Hepatocyte (in vitro differentiated cells): ENCODE results near the gene AXIN1. TPM values are rescaled to one million over a fixed set of nuclear protein-coding genes. Genes with fewer than 3 reads are reported as not detected.

Experiments
- DNase-seq: peaks from one replicate; pipeline ENCODE4 v3.0.0-alpha.2; 2016; ENCODE audit warnings: low spot score
- H2AFZ ChIP-seq: fragments of 200-600 bp; sonication (generic); 2 replicates; pipeline ENCODE4 v1.6.0; 2016; ENCODE audit warnings: antibody characterized with exemption, mild to moderate bottlenecking
- H3K27ac ChIP-seq: fragments of 200-600 bp; sonication (generic); 2 replicates; pipeline ENCODE4 v1.5.1; 2016; ENCODE audit warnings: mild to moderate bottlenecking
- H3K27me3 ChIP-seq: fragments of 200-600 bp; sonication (generic); 2 replicates; pipeline ENCODE4 v1.6.1; 2016
- H3K36me3 ChIP-seq: fragments of 200-600 bp; sonication (generic); replicated peaks from 2 replicates; pipeline ENCODE4 v1.5.1; 2016; ENCODE audit warnings: low read depth; ENCODE audit not compliant: insufficient read depth
- H3K4me1 ChIP-seq: fragments of 200-600 bp; sonication (generic); 2 replicates; pipeline ENCODE4 v1.5.1; 2016; ENCODE audit warnings: mild to moderate bottlenecking, moderate library complexity; ENCODE audit not compliant: insufficient read depth
- H3K4me2 ChIP-seq: fragments of 200-600 bp; sonication (generic); 2 replicates; pipeline ENCODE4 v1.6.0; 2016
- H3K4me3 ChIP-seq: fragments of 200-600 bp; sonication (generic); 2 replicates; pipeline ENCODE4 v1.5.1; 2016; ENCODE audit warnings: mild to moderate bottlenecking
- H3K79me2 ChIP-seq: fragments of 200-600 bp; sonication (generic); 2 replicates; pipeline ENCODE4 v1.6.0; 2017; ENCODE audit warnings: mild to moderate bottlenecking
- H3K9me2 ChIP-seq: fragments of 200-600 bp; sonication (generic); replicated peaks from 2 replicates; pipeline ENCODE4 v1.6.0; 2017; ENCODE audit warnings: mild to moderate bottlenecking; ENCODE audit not compliant: insufficient read depth
- H3K9me3 ChIP-seq: fragments of 200-600 bp; sonication (generic); 2 replicates; pipeline ENCODE4 v1.5.1; 2016; ENCODE audit warnings: low read depth, mild to moderate bottlenecking
- H4K20me1 ChIP-seq: fragments of 200-600 bp; sonication (generic); 2 replicates; pipeline ENCODE4 v1.6.0; 2016; ENCODE audit warnings: mild to moderate bottlenecking; ENCODE audit not compliant: insufficient read depth, poor library complexity, severe bottlenecking
- CTCF ChIP-seq: fragments of 200-600 bp; sonication (generic); IDR thresholded peaks from 2 replicates; pipeline ENCODE4 v1.5.1; 2016; ENCODE audit warnings: antibody characterized with exemption, mild to moderate bottlenecking; ENCODE audit not compliant: poor library complexity
- EZH2 ChIP-seq: fragments of 200-600 bp; sonication (generic); IDR thresholded peaks from 2 replicates; pipeline ENCODE4 v1.6.1; 2016; ENCODE audit warnings: antibody characterized with exemption, mild to moderate bottlenecking, borderline replicate concordance
- EZH2phosphoT487 ChIP-seq: fragments of 200-600 bp; sonication (generic); IDR thresholded peaks from one replicate; pipeline ENCODE4 v1.6.1; 2018; ENCODE audit warnings: antibody characterized with exemption, mild to moderate bottlenecking, low read depth, moderate library complexity; ENCODE audit not compliant: unreplicated experiment, severe bottlenecking
- WGBS: methylation state at CpG from one replicate; pipeline ENCODE4 v1.1.6; 2016; ENCODE audit warnings: low lambda C conversion rate; ENCODE audit errors: missing lambda C conversion rate; 5-methylcytosine and 5-hydroxymethylcytosine counted together
- polyA plus RNA-seq: library from polyadenylated mRNA; unstranded; fragments of >200 nt; fragmentation: Nextera tagmentation; extraction: Ambion mirVana; gene quantifications from 2 replicates; pipeline ENCODE4 v1.2.1, GENCODE V29; 2016
- total RNA-seq: library from RNA; depleted of rRNA; stranded (reverse); fragments of >200 nt; gene quantifications from 2 replicates; pipeline ENCODE4 v1.2.3, GENCODE V29; 2014

The AXIN1 gene
- total and polyA plus RNA-seq, 2 experiments from 2014 or later = 16.1 to 27.2 TPM

- TF ChIP-seq EZH2phosphoT487 (no peak), CTCF (no peak), EZH2 (no peak)
- Histone ChIP-seq H3K4me1 (no peaks in the 10 kb centered on the region), H3K4me3 (no peak overlapping the region), H2AFZ (no peak overlapping the region), H3K9me2 (no peaks in the 10 kb centered on the region), H4K20me1 (no peaks in the 10 kb centered on the region), H3K9me3 (no peaks in the 10 kb centered on the region), H3K4me2 (no peak overlapping the region), H3K36me3 (no peaks in the 10 kb centered on the region), H3K79me2 (no peaks in the 10 kb centered on the region), H3K27ac (no peak overlapping the region), H3K27me3 (no peaks in the 10 kb centered on the region)
- no peak for DNase-seq
- WGBS = 98% methylated on average over 20 of the region's 23 CpGs
Observed at GRCh38 chr16:264440-264951, 88.0 kb downstream of the AXIN1 start.

- Histone ChIP-seq H3K4me2 (no peak overlapping the region), H2AFZ (no peak overlapping the region), H4K20me1 (no peaks in the 10 kb centered on the region), H3K27me3 (no peaks in the 10 kb centered on the region), H3K4me3 (no peak overlapping the region), H3K9me2 (no peaks in the 10 kb centered on the region), H3K9me3 (no peaks in the 10 kb centered on the region), H3K79me2 (no peaks in the 10 kb centered on the region), H3K27ac (no peak overlapping the region), H3K36me3 (no peaks in the 10 kb centered on the region), H3K4me1 (no peaks in the 10 kb centered on the region)
- TF ChIP-seq EZH2phosphoT487 (no peak), CTCF (no peak), EZH2 (no peak)
- 95% methylated on average over 15 of the region's 17 CpGs for WGBS
- DNase-seq = no peak
Observed at GRCh38 chr16:263944-264343, 88.6 kb downstream of the AXIN1 start.

- TF ChIP-seq CTCF (no peak), EZH2 (no peak), EZH2phosphoT487 (no peak)
- Histone ChIP-seq H3K4me1 (no peaks in the 10 kb centered on the region), H3K4me2 (no peak overlapping the region), H2AFZ (no peak overlapping the region), H3K4me3 (no peak overlapping the region), H3K27ac (no peak overlapping the region), H4K20me1 (no peaks in the 10 kb centered on the region), H3K9me2 (no peaks in the 10 kb centered on the region), H3K79me2 (no peaks in the 10 kb centered on the region), H3K36me3 (no peaks in the 10 kb centered on the region), H3K27me3 (no peaks in the 10 kb centered on the region), H3K9me3 (no peaks in the 10 kb centered on the region)
- 97% methylated on average over 35 of the region's 35 CpGs for WGBS
- no peak for DNase-seq
Observed at GRCh38 chr16:263182-263774, 89.2 kb downstream of the AXIN1 start.
